Sigmoid colon (tissue), 7 donors: ENCODE data around the gene PGAM2. TPM values are rescaled to one million over a fixed set of nuclear protein-coding genes. Genes with fewer than 3 reads are reported as not detected.

Source experiments
- DNase-seq: peaks from one replicate; pipeline ENCODE4 v3.0.0-alpha.2; 2019
- H3K27ac ChIP-seq, 4 donors: fragments of 200-600 bp; sonication (generic); one replicate each; pipeline ENCODE4 v1.5.1; 2016 to 2019; ENCODE audit warnings: mild to moderate bottlenecking in 1 of 4
- H3K27me3 ChIP-seq, 3 donors: fragments of 200-600 bp; sonication (generic); one replicate each; pipeline ENCODE4 v1.5.1; 2019; ENCODE audit warnings: mild to moderate bottlenecking in 1 of 3
- H3K36me3 ChIP-seq, 4 donors: fragments of 200-600 bp; sonication (generic); one replicate each; pipeline ENCODE4 v1.5.1; 2016 to 2019
- H3K4me1 ChIP-seq, 4 donors: fragments of 200-600 bp; sonication (generic); one replicate each; pipeline ENCODE4 v1.5.1; 2017 to 2019
- H3K4me3 ChIP-seq, 4 donors: fragments of 200-600 bp; sonication (generic); one replicate each; pipeline ENCODE4 v1.5.1; 2017 to 2019; ENCODE audit warnings: mild to moderate bottlenecking in 2 of 4, moderate library complexity in 1 of 4
- H3K9me3 ChIP-seq, 4 donors: fragments of 200-600 bp in 3 of 4; sonication (generic) in 3 of 4; one replicate each; pipeline versions ENCODE4 v1.5.1 to v1.6.1; 2013 to 2019
- EP300 ChIP-seq, 4 donors: sonication (generic); formaldehyde crosslinking; IDR thresholded peaks; one replicate each; pipeline ENCODE4 v1.6.1; 2017; ENCODE audit warnings: antibody characterized with exemption in 4 of 4
- POLR2A ChIP-seq, 2 donors: fragments of 450-650 bp; IDR thresholded peaks; one replicate each; pipeline ENCODE4 v1.6.1; 2016; ENCODE audit warnings: antibody characterized with exemption in 2 of 2, mild to moderate bottlenecking in 2 of 2, moderate library complexity in 2 of 2
- POLR2AphosphoS5 ChIP-seq, 4 donors: sonication (generic); formaldehyde crosslinking; IDR thresholded peaks; one replicate each; pipeline ENCODE4 v1.6.1; 2017; ENCODE audit warnings: antibody characterized with exemption in 4 of 4
- WGBS, 2 donors: extraction: QIAGEN DNeasy Blood & Tissue Kit; methylation state at CpG; one replicate each; pipeline ENCODE4 v1.1.7; 2013; 5-methylcytosine and 5-hydroxymethylcytosine counted together
- intact Hi-C: fragments of 100-400 bp; cut with DNase I; formaldehyde crosslinking; loops from one replicate; pipeline ENCODE4 v1.15.1; 2023
- polyA plus RNA-seq, 3 donors: library from polyadenylated mRNA; stranded (reverse); fragments of 200-250 nt; gene quantifications; one replicate each; pipeline ENCODE4 v1.2.3, GENCODE V29; 2013
- total RNA-seq, 4 donors: library from RNA; depleted of rRNA; stranded (reverse); fragments of >200 nt; gene quantifications; one replicate each; pipeline ENCODE4 v1.1.0, GENCODE V29; 2016
- TF ChIP-seq, protein P1 (sequence below), 4 experiments: fragments of 450-650 bp in 3 of 4; fragments of 200-600 bp in 1 of 4; IDR thresholded peaks; one replicate each; pipeline ENCODE4 v1.5.1; 2016 to 2019; ENCODE audit warnings: antibody characterized with exemption in 4 of 4, mild to moderate bottlenecking in 3 of 4, moderate library complexity in 2 of 4
- donor health status: healthy with polysubstance abuse.
- donor health status: Bipolar disorder and iron deficiency.
- donor health status: healthy.

Gene PGAM2
- total and polyA plus RNA-seq, 7 donors, result 0.71 to 3.0 (median 1.3) TPM; not detected in 1

DNA sequence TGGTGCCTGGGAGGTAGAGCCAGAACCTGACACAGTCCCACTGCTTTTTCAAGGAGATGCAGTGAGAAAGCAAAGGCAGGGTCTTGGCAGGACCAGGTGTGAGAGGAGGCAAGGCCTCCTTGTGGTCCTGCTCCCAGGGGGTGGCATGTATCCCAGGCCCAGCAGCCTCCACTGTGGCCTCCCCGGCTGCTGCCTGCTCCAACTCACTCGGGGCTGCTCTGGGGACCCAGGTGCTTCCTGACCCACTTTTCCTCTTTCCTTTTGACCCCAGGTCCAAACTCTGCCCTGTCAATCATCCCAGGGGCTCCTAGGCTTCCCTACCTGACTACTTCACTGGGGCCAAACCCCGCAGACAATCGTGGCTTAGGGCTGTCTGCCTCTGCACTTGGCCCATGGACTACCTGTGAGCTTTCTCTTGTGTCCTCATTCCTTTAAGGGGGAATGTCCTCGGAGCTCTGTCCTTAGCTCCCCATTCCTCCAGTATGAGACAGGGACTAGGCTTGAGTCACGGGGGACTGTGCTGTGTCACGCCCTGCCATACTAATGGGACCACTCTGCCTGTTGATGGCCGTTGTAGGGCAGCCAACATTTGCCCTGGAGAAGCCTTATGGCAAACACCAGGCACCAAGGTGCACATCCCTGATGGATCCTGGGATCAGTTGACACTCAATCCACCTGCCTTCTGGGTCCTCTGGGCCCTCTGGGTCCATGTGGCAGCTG is 37.6 kb upstream of the PGAM2 start:
- no peak for DNase-seq
- H3K9me3 ChIP-seq, result no peaks in the 10 kb centered on the region
- TF ChIP-seq EP300 (IDR thresholded peaks at IDR 0.05) (no peak), POLR2AphosphoS5 (IDR thresholded peaks at IDR 0.05) (no peak), POLR2A (IDR thresholded peaks at IDR 0.05) (no peak)
- TF ChIP-seq, protein P1, sequence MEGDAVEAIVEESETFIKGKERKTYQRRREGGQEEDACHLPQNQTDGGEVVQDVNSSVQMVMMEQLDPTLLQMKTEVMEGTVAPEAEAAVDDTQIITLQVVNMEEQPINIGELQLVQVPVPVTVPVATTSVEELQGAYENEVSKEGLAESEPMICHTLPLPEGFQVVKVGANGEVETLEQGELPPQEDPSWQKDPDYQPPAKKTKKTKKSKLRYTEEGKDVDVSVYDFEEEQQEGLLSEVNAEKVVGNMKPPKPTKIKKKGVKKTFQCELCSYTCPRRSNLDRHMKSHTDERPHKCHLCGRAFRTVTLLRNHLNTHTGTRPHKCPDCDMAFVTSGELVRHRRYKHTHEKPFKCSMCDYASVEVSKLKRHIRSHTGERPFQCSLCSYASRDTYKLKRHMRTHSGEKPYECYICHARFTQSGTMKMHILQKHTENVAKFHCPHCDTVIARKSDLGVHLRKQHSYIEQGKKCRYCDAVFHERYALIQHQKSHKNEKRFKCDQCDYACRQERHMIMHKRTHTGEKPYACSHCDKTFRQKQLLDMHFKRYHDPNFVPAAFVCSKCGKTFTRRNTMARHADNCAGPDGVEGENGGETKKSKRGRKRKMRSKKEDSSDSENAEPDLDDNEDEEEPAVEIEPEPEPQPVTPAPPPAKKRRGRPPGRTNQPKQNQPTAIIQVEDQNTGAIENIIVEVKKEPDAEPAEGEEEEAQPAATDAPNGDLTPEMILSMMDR (IDR thresholded peaks at IDR 0.05), result no peak
- H3K36me3 ChIP-seq, result peaks cover 0 to 9% (median 0%) of the 10 kb centered on the region in 4 donors
- peaks cover 5 to 41% (median 14%) of the 10 kb centered on the region in 3 donors for H3K27me3 ChIP-seq
- WGBS, 2 donors, result 70 to 82% methylated on average over 8 of the region's 8 CpGs
- peak overlapping the region; percentile 74 to 91 (median 78) for H3K27ac ChIP-seq
- intact Hi-C loops, result no loop called here
- peaks cover 0 to 29% (median 21%) of the 10 kb centered on the region in 4 donors for H3K4me1 ChIP-seq
- H3K4me3 ChIP-seq, result no peak overlapping the region

DNA sequence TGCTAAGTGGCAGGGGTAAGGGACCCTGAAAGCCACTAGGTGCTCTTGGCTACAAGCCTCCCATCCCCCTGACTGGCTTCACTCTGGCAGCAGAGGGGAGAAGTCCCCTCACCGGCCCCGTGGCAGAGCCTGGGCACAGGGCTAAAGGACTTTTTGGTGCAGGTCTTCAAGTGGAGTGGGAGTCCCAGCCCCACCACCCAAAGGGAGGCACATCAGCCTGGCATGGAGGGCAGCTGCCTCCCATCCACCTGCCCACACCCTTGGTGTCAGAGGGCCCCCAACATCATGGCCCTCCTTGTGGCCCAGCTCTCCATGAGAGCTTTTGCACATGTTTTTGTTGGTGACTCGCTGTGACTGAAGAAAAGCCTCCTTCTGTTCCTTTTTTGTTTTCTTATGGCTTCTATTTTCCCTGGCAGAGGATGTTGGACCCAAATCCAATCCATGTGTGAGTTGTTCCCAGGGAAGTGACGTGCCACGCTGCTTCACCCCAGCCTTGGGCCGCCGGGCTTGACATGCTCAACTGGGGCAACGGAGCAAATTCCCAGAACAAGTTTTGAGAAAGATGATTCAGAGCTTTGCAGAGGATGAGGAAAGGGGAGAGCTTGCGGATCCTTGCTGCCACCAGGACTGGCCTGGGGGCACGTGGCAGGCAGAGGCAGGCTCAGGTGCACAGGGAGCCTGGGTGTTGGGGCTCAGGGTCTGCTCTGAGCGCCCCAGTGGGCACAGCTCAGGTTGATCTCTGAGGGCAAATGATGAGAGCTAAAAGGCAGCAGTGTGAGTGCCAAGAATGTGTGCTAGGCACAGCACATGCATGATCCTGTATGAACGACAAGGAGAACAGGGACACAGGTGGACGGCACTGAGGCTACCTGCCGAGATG is 36.8 kb upstream of the PGAM2 start:
- peaks cover 0 to 25% (median 21%) of the 10 kb centered on the region in 4 donors for H3K4me1 ChIP-seq
- peaks cover 5 to 34% (median 14%) of the 10 kb centered on the region in 3 donors for H3K27me3 ChIP-seq
- TF ChIP-seq, protein P1 (IDR thresholded peaks at IDR 0.05), result no peak
- TF ChIP-seq POLR2AphosphoS5 (IDR thresholded peaks at IDR 0.05), result no peak
- TF ChIP-seq EP300 (IDR thresholded peaks at IDR 0.05), result no peak
- TF ChIP-seq POLR2A (IDR thresholded peaks at IDR 0.05), result no peak
- H3K4me3 ChIP-seq, result no peak overlapping the region
- peak overlapping the region; percentile 61 to 91 (median 75) for H3K27ac ChIP-seq
- H3K9me3 ChIP-seq, result no peaks in the 10 kb centered on the region
- WGBS, 2 donors, result 87 to 88% methylated on average over 14 of the region's 14 CpGs
- peaks cover 0 to 6% (median 0%) of the 10 kb centered on the region in 4 donors for H3K36me3 ChIP-seq
- intact Hi-C loops, result no loop called here
- DNase-seq, result peak; percentile 65

DNA sequence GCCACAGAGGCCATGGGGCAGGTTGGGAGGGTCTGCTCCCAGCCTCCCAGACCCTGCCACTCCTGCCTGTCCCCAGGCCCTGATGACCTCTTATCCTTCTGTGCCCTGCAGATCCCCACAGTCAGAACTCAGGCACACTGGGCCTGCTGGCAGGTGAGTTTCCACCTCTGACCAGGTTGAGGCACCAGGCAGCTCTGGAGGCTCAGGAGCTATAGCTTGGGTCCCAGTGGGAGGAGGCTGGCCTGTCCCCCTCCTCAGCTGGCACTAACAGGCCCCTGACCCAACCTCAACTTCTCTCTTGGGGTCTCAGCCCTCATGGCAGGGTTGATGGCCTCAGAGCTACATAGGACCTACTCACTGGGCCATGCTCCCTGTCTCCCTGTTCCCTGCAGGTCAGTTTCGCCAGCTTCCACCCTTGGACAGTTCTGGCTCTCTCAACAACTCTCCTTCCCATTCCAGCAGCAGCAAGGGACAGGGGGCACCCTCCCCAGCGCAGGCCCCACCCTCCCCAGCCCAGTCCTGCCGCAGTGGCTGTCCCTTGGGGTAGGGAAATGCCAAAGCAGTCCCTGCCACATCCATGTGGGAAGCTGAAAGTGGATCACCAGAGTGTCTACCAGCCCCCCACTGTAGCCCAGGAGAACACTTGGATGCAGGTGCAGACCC is 36.1 kb upstream of the PGAM2 start:
- WGBS, 2 donors, result 83 to 88% methylated on average over 3 of the region's 3 CpGs
- Histone ChIP-seq H3K36me3 (no peaks in the 10 kb centered on the region), H3K9me3 (no peaks in the 10 kb centered on the region), H3K4me1 (peaks cover 0 to 23% (median 20%) of the 10 kb centered on the region in 4 donors), H3K4me3 (no peak overlapping the region), H3K27me3 (peaks cover 5 to 27% (median 14%) of the 10 kb centered on the region in 3 donors), H3K27ac (peak overlapping the region; percentile 55 to 91 (median 60))
- DNase-seq, result no peak
- TF ChIP-seq, protein P1 (IDR thresholded peaks at IDR 0.05), result no peak
- TF ChIP-seq POLR2A (IDR thresholded peaks at IDR 0.05), result no peak
- no peak for TF ChIP-seq POLR2AphosphoS5 (IDR thresholded peaks at IDR 0.05)
- no peak for TF ChIP-seq EP300 (IDR thresholded peaks at IDR 0.05)
- intact Hi-C loops, result no loop called here

DNA sequence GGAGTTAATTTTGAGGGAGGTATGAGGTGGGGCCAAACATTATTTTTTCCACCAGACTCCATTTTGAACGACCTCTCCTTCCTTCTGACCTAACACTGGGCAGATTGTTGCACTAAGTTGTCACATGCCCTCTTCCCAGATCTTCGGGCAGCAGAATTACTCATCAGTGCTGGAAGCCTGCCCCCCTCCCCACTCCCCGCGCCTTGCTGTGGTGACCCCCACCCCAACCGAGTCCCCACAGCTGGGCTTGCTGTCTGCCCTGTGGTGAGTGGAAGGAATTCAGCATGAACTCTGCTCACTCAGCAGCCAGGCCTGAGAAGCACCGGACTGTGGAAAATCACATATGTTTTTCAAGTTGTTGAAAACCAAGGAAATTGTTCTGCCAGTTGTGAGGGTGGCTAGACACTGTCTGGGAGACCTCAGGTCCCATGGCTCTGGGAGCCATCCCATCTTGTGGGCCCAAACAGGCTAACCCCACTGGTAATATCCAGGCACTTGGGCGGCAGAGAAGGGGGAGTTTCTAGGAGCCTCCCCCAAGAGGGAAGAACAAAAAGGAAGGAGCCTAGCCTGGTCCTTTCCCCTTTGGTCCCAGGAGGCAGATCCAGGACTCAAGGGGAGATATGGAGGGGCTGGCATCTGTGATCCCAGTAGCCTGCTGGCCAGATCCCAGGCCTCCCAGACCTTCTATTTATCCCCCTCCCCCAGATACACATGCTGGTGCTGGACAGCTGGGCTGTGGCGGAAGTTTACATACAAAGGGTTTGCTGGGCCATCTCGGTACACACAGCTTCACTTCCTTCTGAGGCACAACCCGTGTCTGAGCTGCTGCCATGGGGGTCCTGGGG is 35.3 kb upstream of the PGAM2 start:
- H3K4me3 ChIP-seq, result no peak overlapping the region
- intact Hi-C loops, result no loop called here
- DNase-seq, result peak; percentile 65
- H3K9me3 ChIP-seq, result no peaks in the 10 kb centered on the region
- no peaks in the 10 kb centered on the region for H3K36me3 ChIP-seq
- H3K27ac ChIP-seq, result peak overlapping the region; percentile 55 to 91 (median 60)
- peaks cover 0 to 15% (median 12%) of the 10 kb centered on the region in 4 donors for H3K4me1 ChIP-seq
- peaks cover 5 to 21% (median 14%) of the 10 kb centered on the region in 3 donors for H3K27me3 ChIP-seq
- TF ChIP-seq POLR2AphosphoS5 (IDR thresholded peaks at IDR 0.05), result no peak
- TF ChIP-seq EP300 (IDR thresholded peaks at IDR 0.05), result no peak
- TF ChIP-seq, protein P1 (IDR thresholded peaks at IDR 0.05), result no peak
- TF ChIP-seq POLR2A (IDR thresholded peaks at IDR 0.05), result no peak
- WGBS, 2 donors, result 52 to 65% methylated on average over 10 of the region's 10 CpGs
